Measurements from ENCODE around the gene VAMP7. TPM values are rescaled to one million over a fixed set of nuclear protein-coding genes. Genes with fewer than 3 reads are reported as not detected.

VAMP7 gene
- total RNA-seq, 1 experiment from 2014 or later, result 30.3 TPM

GRCh38 chrX:155891446-155892210 is 10.5 kb downstream of the VAMP7 start:
- intact Hi-C loops (cut with micrococcal nuclease; ENCODE audit: unreplicated experiment), result no loop called here
- Mint-ChIP-seq H3K27me3 (ENCODE audit: unreplicated experiment) (no peaks in the 10 kb centered on the region), H3K36me3 (ENCODE audit: insufficient read depth, unreplicated experiment) (peaks cover 14% of the 10 kb centered on the region), H3K27ac (ENCODE audit: unreplicated experiment) (no peak overlapping the region), H3K4me1 (ENCODE audit: low read depth, unreplicated experiment) (peaks cover 17% of the 10 kb centered on the region), H3K9me3 (ENCODE audit: low read depth, unreplicated experiment) (no peaks in the 10 kb centered on the region), H3K4me3 (ENCODE audit: low read depth, unreplicated experiment) (no peak overlapping the region)
- no TSS peak for BruUV-seq (replicated peaks)
- no peak for TF ChIP-seq CTCF (IDR thresholded peaks at IDR 0.05; ENCODE audit: unreplicated experiment)
- CTCF ChIA-PET, result no interaction called here
- DNase-seq, result no peak

- DNase-seq, result no peak
- TF ChIP-seq CTCF (IDR thresholded peaks at IDR 0.05; ENCODE audit: unreplicated experiment), result no peak
- H3K36me3 Mint-ChIP-seq (ENCODE audit: insufficient read depth, unreplicated experiment), result peaks cover 5% of the 10 kb centered on the region
- H3K27me3 Mint-ChIP-seq (ENCODE audit: unreplicated experiment), result no peaks in the 10 kb centered on the region
- intact Hi-C loops (cut with micrococcal nuclease; ENCODE audit: unreplicated experiment), result no loop called here
- H3K9me3 Mint-ChIP-seq (ENCODE audit: low read depth, unreplicated experiment), result no peaks in the 10 kb centered on the region
- BruUV-seq (replicated peaks), result no TSS peak
- H3K27ac Mint-ChIP-seq (ENCODE audit: unreplicated experiment), result no peak overlapping the region
- H3K4me3 Mint-ChIP-seq (ENCODE audit: low read depth, unreplicated experiment), result no peak overlapping the region
- CTCF ChIA-PET, result no interaction called here
- no peaks in the 10 kb centered on the region for H3K4me1 Mint-ChIP-seq (ENCODE audit: low read depth, unreplicated experiment)
These were observed 12.4 kb downstream of the VAMP7 start for GRCh38 chrX:155893521-155893920.

GRCh38 chrX:155896512-155896911 is 15.4 kb downstream of the VAMP7 start:
- H3K27ac Mint-ChIP-seq (ENCODE audit: unreplicated experiment), result no peak overlapping the region
- H3K4me3 Mint-ChIP-seq (ENCODE audit: low read depth, unreplicated experiment), result no peak overlapping the region
- no peak for TF ChIP-seq CTCF (IDR thresholded peaks at IDR 0.05; ENCODE audit: unreplicated experiment)
- DNase-seq, result no peak
- intact Hi-C loops (cut with micrococcal nuclease; ENCODE audit: unreplicated experiment), result no loop called here
- CTCF ChIA-PET, result no interaction called here
- no peaks in the 10 kb centered on the region for H3K36me3 Mint-ChIP-seq (ENCODE audit: insufficient read depth, unreplicated experiment)
- peaks cover 11% of the 10 kb centered on the region for H3K4me1 Mint-ChIP-seq (ENCODE audit: low read depth, unreplicated experiment)
- H3K9me3 Mint-ChIP-seq (ENCODE audit: low read depth, unreplicated experiment), result no peaks in the 10 kb centered on the region
- BruUV-seq (replicated peaks), result no TSS peak
- H3K27me3 Mint-ChIP-seq (ENCODE audit: unreplicated experiment), result no peaks in the 10 kb centered on the region

GRCh38 chrX:155899366-155899765 is 18.2 kb downstream of the VAMP7 start:
- Mint-ChIP-seq H3K27ac (ENCODE audit: unreplicated experiment) (no peak overlapping the region), H3K36me3 (ENCODE audit: insufficient read depth, unreplicated experiment) (no peaks in the 10 kb centered on the region), H3K27me3 (ENCODE audit: unreplicated experiment) (no peaks in the 10 kb centered on the region), H3K4me1 (ENCODE audit: low read depth, unreplicated experiment) (peaks cover 11% of the 10 kb centered on the region), H3K9me3 (ENCODE audit: low read depth, unreplicated experiment) (no peaks in the 10 kb centered on the region), H3K4me3 (ENCODE audit: low read depth, unreplicated experiment) (no peak overlapping the region)
- CTCF ChIA-PET, result no interaction called here
- intact Hi-C loops (cut with micrococcal nuclease; ENCODE audit: unreplicated experiment), result no loop called here
- no TSS peak for BruUV-seq (replicated peaks)
- no peak for TF ChIP-seq CTCF (IDR thresholded peaks at IDR 0.05; ENCODE audit: unreplicated experiment)
- no peak for DNase-seq

Measured in Calu3 (cell line).